Right forelimb (tissue), 1 donor: Measurements from ENCODE around the gene CCDC74A.
"Not testable (repeated sequence)": the region's sequence is repeated elsewhere in the genome, so short reads cannot be mapped to it uniquely, and the experiment has no call there.

Experiments used
- DNase-seq: peaks from one replicate; pipeline ENCODE4 v3.0.0-alpha.2; 2018

The CCDC74A gene

GRCh38 chr2:131527131-131528001 lies at the start of gene CCDC74A:
Gene CCDC74A (plus strand): TSS chr2:131527888. CDS start chr2:131527971, 83 bp downstream.
- not testable (repeated sequence) for DNase-seq

- not testable (repeated sequence) for DNase-seq
Observed at GRCh38 chr2:131478074-131478849, 49.4 kb upstream of the CCDC74A start.

GRCh38 chr2:131478850-131479461 lies 48.7 kb upstream of the CCDC74A start:
- DNase-seq, result not testable (repeated sequence)

GRCh38 chr2:131480351-131480750 lies 47.3 kb upstream of the CCDC74A start:
- not testable (repeated sequence) for DNase-seq

GRCh38 chr2:131482506-131483155 lies 45.1 kb upstream of the CCDC74A start:
- not testable (repeated sequence) for DNase-seq

GRCh38 chr2:131483981-131484820 lies 43.5 kb upstream of the CCDC74A start:
- DNase-seq, result not testable (repeated sequence)

GRCh38 chr2:131484906-131485460 lies 42.7 kb upstream of the CCDC74A start:
- DNase-seq, result not testable (repeated sequence)

- DNase-seq, result not testable (repeated sequence)
Observed at GRCh38 chr2:131486201-131486902, 41.3 kb upstream of the CCDC74A start.

GRCh38 chr2:131488306-131489205 lies 39.1 kb upstream of the CCDC74A start:
- no peak for DNase-seq

GRCh38 chr2:131490616-131491468 lies 36.8 kb upstream of the CCDC74A start:
- not testable (repeated sequence) for DNase-seq

- not testable (repeated sequence) for DNase-seq
Observed at GRCh38 chr2:131491469-131491836, 36.2 kb upstream of the CCDC74A start.

GRCh38 chr2:131492015-131492417 lies 35.7 kb upstream of the CCDC74A start, which contains the start of gene MZT2A:
Gene MZT2A (minus strand): TSS chr2:131492397. CDS start chr2:131492376, 21 bp downstream.
- DNase-seq, result not testable (repeated sequence)

- peak; percentile 92 for DNase-seq
Observed at GRCh38 chr2:131492418-131493198, 35.1 kb upstream of the CCDC74A start.

GRCh38 chr2:131493199-131493968 lies 34.3 kb upstream of the CCDC74A start:
- DNase-seq, result no peak

- not testable (repeated sequence) for DNase-seq
Observed at GRCh38 chr2:131495506-131495905, 32.2 kb upstream of the CCDC74A start.

GRCh38 chr2:131498321-131498973 lies 29.2 kb upstream of the CCDC74A start:
- DNase-seq, result not testable (repeated sequence)
